Neural crest cell (in vitro differentiated cells): ENCODE measurements around the gene PTPN6. TPM values are rescaled to one million over a fixed set of nuclear protein-coding genes. Genes with fewer than 3 reads are reported as not detected.

Experiments used
- DNase-seq: peaks from one replicate; pipeline ENCODE4 v3.0.0; 2021; ENCODE audit warnings: low read depth, mixed read lengths, low spot score
- H3K27ac Mint-ChIP-seq: one replicate; pipeline ENCODE4 v1.8.0; 2021; ENCODE audit warnings: mild to moderate bottlenecking, mixed read lengths; ENCODE audit not compliant: unreplicated experiment
- H3K27me3 Mint-ChIP-seq: 2 replicates; pipeline ENCODE4 v1.8.0; 2021; ENCODE audit warnings: low read depth, mild to moderate bottlenecking, mixed read lengths
- H3K36me3 Mint-ChIP-seq: 2 replicates; pipeline ENCODE4 v1.8.0; 2021; ENCODE audit warnings: low read depth, mild to moderate bottlenecking, mixed read lengths
- H3K4me1 Mint-ChIP-seq: 2 replicates; pipeline ENCODE4 v1.8.0; 2021; ENCODE audit warnings: mixed read lengths
- H3K4me3 Mint-ChIP-seq: one replicate; pipeline ENCODE4 v1.8.0; 2021; ENCODE audit warnings: mild to moderate bottlenecking, mixed read lengths
- H3K9me3 Mint-ChIP-seq: 2 replicates; pipeline ENCODE4 v1.8.0; 2021; ENCODE audit warnings: mixed read lengths
- total RNA-seq: library from RNA; stranded (reverse); gene quantifications from 2 replicates; pipeline ENCODE4 v1.2.1, GENCODE V29; 2021
- TF ChIP-seq, protein P1 (sequence below): fragments of 200-600 bp; sonication (generic); conservative IDR thresholded peaks from 2 replicates; pipeline ENCODE4 v1.5.0; 2021; ENCODE audit warnings: antibody characterized with exemption, mild to moderate bottlenecking

Gene PTPN6
- total RNA-seq, 1 donor from 2014 or later: 1.1 TPM

GRCh38 chr12:6943389-6943721 is 7.8 kb upstream of the PTPN6 start:
- peak overlapping the region; percentile 92 for H3K4me3 Mint-ChIP-seq

DNA sequence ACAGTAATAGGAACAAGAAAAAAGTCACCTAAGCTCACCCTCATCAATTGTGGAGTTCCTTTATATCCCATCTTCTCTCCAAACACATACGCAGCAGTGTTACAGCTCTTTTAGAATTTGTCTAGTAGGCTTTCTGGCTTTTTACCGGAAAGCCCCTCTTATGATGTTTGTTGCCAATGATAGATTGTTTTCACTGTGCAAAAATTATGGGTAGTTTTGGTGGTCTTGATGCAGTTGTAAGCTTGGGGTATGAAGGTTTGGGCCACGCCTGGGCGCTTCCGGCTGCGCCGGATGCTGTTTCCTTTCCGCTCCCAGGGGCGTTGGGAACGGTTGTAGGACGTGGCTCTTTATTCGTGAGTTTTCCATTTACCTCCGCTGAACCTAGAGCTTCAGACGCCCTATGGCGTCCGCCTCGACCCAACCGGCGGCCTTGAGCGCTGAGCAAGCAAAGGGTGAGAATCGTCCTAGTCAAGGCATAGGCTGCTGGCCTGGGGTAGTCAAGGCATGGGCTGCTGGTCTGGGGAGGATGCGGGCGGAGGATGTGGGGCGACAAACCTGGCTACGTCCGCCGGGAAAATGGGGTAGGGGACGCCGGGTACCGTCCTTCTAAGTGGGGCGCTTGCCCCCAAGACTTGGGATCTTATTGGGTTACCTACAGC is 7.3 kb upstream of the PTPN6 start, which contains the start of the genes C12orf57 and RNU7-1:
Gene C12orf57 (plus strand): TSS at position 301 of the 659 bp plus-strand sequence. CDS start 100 bp downstream, at position 401.
Gene RNU7-1 (plus strand): TSS at position 95 of the 659 bp plus-strand sequence.
- TF ChIP-seq, protein P1, sequence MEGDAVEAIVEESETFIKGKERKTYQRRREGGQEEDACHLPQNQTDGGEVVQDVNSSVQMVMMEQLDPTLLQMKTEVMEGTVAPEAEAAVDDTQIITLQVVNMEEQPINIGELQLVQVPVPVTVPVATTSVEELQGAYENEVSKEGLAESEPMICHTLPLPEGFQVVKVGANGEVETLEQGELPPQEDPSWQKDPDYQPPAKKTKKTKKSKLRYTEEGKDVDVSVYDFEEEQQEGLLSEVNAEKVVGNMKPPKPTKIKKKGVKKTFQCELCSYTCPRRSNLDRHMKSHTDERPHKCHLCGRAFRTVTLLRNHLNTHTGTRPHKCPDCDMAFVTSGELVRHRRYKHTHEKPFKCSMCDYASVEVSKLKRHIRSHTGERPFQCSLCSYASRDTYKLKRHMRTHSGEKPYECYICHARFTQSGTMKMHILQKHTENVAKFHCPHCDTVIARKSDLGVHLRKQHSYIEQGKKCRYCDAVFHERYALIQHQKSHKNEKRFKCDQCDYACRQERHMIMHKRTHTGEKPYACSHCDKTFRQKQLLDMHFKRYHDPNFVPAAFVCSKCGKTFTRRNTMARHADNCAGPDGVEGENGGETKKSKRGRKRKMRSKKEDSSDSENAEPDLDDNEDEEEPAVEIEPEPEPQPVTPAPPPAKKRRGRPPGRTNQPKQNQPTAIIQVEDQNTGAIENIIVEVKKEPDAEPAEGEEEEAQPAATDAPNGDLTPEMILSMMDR: no peak
- Mint-ChIP-seq H3K4me1 (peaks cover 45% of the 10 kb centered on the region), H3K4me3 (peak within 1 kb of the TSS; percentile 92), H3K9me3 (no peaks in the 10 kb centered on the region), H3K27me3 (peaks cover 26% of the 10 kb centered on the region), H3K27ac (peak within 1 kb of the TSS; percentile 96), H3K36me3 (peaks cover 10% of the 10 kb centered on the region)
- peak; percentile 63 for DNase-seq

More at GRCh38 chr12:6943389-6943721, 7.8 kb upstream of the PTPN6 start:
- Mint-ChIP-seq H3K27ac (peak overlapping the region; percentile 96), H3K4me1 (peaks cover 44% of the 10 kb centered on the region), H3K27me3 (peaks cover 26% of the 10 kb centered on the region), H3K36me3 (peaks cover 10% of the 10 kb centered on the region), H3K9me3 (no peaks in the 10 kb centered on the region)
- peak; percentile 67 for DNase-seq
- TF ChIP-seq, protein P1: no peak

DNA sequence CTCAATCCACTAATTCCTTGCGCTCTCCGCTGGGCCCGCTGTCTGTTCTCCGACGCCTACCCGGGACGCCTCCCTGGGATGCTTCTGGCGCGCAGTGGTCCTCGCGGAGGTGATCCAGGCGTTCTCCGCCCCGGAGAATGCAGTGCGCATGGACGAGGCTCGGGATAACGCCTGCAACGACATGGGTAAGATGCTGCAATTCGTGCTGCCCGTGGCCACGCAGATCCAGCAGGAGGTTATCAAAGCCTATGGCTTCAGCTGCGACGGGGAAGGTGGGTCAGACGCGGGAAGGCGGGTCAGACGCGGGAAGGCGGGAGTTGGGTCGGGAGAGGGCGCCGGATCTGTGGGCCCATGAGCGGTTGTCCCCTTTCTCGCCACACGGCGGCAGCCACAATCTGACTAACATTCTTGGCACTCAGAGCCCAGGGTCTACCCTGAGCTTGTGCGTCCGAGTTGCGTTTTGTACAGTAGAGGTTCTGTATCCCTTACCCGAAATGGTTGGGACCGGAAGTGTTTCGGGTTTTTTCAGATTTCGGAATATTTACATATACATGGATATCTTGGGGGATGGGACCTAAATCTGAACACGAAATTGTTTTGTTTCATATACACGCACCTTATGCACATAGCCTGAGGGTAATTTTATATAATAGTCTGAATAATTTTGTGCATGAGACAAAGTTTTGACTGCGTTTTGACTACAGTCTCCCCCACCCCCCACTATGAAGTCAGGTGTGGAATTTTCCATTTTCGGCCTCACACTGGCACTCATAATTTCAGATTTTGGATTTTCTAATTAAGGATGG is 6.6 kb upstream of the PTPN6 start:
- Mint-ChIP-seq H3K4me1 (peaks cover 47% of the 10 kb centered on the region), H3K27me3 (peaks cover 24% of the 10 kb centered on the region), H3K27ac (peak overlapping the region; percentile 96), H3K36me3 (peaks cover 7% of the 10 kb centered on the region), H3K9me3 (no peaks in the 10 kb centered on the region), H3K4me3 (peak overlapping the region; percentile 92)
- DNase-seq: peak; percentile 84
- TF ChIP-seq, protein P1: peak; percentile 98

DNA sequence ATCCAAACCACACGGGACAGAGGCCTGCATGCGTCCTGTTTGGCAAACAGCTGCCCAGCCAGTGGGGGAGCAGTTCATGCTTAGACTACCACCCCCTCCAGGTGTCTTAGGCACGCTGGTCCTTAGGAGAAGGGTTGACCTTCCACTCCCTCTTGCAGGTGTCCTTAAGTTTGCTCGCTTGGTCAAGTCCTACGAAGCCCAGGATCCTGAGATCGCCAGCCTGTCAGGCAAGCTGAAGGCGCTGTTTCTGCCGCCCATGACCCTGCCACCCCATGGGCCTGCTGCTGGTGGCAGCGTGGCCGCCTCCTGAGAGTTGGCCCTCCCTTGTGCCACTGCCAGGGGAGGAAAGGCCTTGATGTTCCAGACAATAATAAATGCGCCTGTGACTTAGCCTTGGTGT is 5.5 kb upstream of the PTPN6 start:
- Mint-ChIP-seq H3K4me3 (peak overlapping the region; percentile 92), H3K27ac (no peak overlapping the region), H3K4me1 (peaks cover 47% of the 10 kb centered on the region), H3K36me3 (peaks cover 5% of the 10 kb centered on the region), H3K9me3 (no peaks in the 10 kb centered on the region), H3K27me3 (peaks cover 24% of the 10 kb centered on the region)
- DNase-seq: no peak
- TF ChIP-seq, protein P1: no peak

- peaks cover 22% of the 10 kb centered on the region for H3K27me3 Mint-ChIP-seq
- H3K36me3 Mint-ChIP-seq: peaks cover 4% of the 10 kb centered on the region
- H3K9me3 Mint-ChIP-seq: no peaks in the 10 kb centered on the region
- no peak overlapping the region for H3K27ac Mint-ChIP-seq
- TF ChIP-seq, protein P1: no peak
- peak overlapping the region; percentile 92 for H3K4me3 Mint-ChIP-seq
- H3K4me1 Mint-ChIP-seq: peaks cover 47% of the 10 kb centered on the region
- DNase-seq: no peak
Measured at GRCh38 chr12:6946033-6946919, 4.9 kb upstream of the PTPN6 start.
